NCI-H345 treated with DMSO at 0.1 percent for 48 hours (cell line): Measurements from ENCODE around the gene USP17L26.
"Not testable (repeated sequence)": the region's sequence is repeated elsewhere in the genome, so short reads cannot be mapped to it uniquely, and the experiment has no call there.

Experiments
- DNase-seq: peaks from one replicate; lab custom pipeline; 2025; ENCODE audit not compliant: unreplicated experiment; lab: John Stamatoyannopoulos, UW

USP17L26 gene

GRCh38 chr4:9334358-9334757 is at the start of gene USP17L26:
USP17L26 (plus strand) TSS chr4:9334658; CDS start chr4:9334658, 0 bp downstream.
- not testable (repeated sequence) for DNase-seq

- not testable (repeated sequence) for DNase-seq
Observed at GRCh38 chr4:9324191-9324590, 10.3 kb upstream of the USP17L26 start.

GRCh38 chr4:9324865-9325264 is 9.6 kb upstream of the USP17L26 start, which contains the start of gene USP17L24:
USP17L24 (plus strand) TSS chr4:9325165; CDS start chr4:9325165, 0 bp downstream.
- DNase-seq, result not testable (repeated sequence)

- DNase-seq, result not testable (repeated sequence)
Observed at GRCh38 chr4:9329611-9330010, 4.8 kb upstream of the USP17L26 start, which contains the start of gene USP17L25. USP17L25 (plus strand) TSS chr4:9329911; CDS start chr4:9329911, 0 bp downstream.

GRCh38 chr4:9339103-9339502 is 4.6 kb downstream of the USP17L26 start, which contains the start of gene USP17L5:
USP17L5 (plus strand) TSS chr4:9339403; CDS start chr4:9339403, 0 bp downstream.
- not testable (repeated sequence) for DNase-seq

- not testable (repeated sequence) for DNase-seq
Observed at GRCh38 chr4:9343848-9344247, 9.4 kb downstream of the USP17L26 start, which contains the start of gene USP17L27. USP17L27 (plus strand) TSS chr4:9344148; CDS start chr4:9344148, 0 bp downstream.

- DNase-seq, result not testable (repeated sequence)
Observed at GRCh38 chr4:9348593-9348992, 14.1 kb downstream of the USP17L26 start, which contains the start of gene USP17L28. USP17L28 (plus strand) TSS chr4:9348893; CDS start chr4:9348893, 0 bp downstream.

GRCh38 chr4:9350866-9351265 is 16.4 kb downstream of the USP17L26 start:
- DNase-seq, result not testable (repeated sequence)

GRCh38 chr4:9353338-9353737 is 18.9 kb downstream of the USP17L26 start, which contains the start of gene USP17L29:
USP17L29 (plus strand) TSS chr4:9353638; CDS start chr4:9353638, 0 bp downstream.
- not testable (repeated sequence) for DNase-seq

GRCh38 chr4:9362829-9363228 is 28.4 kb downstream of the USP17L26 start, which contains the start of gene USP17L30:
USP17L30 (plus strand) TSS chr4:9363129; CDS start chr4:9363129, 0 bp downstream.
- not testable (repeated sequence) for DNase-seq

GRCh38 chr4:9379881-9380280 is 45.4 kb downstream of the USP17L26 start:
- DNase-seq, result not testable (repeated sequence)

- DNase-seq, result not testable (repeated sequence)
Observed at GRCh38 chr4:9381012-9381534, 46.6 kb downstream of the USP17L26 start.

GRCh38 chr4:9384126-9384525 is 49.7 kb downstream of the USP17L26 start:
- DNase-seq, result no peak
